ENCODE results near the gene YY1.

YY1 gene

DNA sequence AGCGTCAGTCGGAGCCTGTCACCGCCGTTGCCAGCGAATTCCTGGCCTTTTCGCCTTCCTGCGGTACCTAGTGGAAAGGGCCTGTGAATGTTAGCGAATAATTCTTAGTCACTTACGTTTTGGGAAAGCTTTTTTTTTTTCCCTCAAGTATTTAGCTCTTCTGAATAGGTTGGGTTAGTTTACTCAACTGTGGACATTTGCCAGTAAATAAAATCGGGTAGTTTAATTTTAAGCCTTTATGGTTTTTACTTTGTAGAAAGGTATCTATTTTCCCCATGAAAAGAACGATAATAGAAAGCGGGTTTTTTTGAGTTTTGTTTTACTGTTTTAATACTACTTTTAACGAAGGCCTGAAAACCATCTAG lies 1.7 kb downstream of the YY1 start (continued):
- TF ChIP-seq ZNF571 (tag by site-specific recombination; IDR thresholded peaks at IDR 0.05) (no peak), KLF10 (tag by site-specific recombination; IDR thresholded peaks at IDR 0.05) (no peak; the same call in 1 of the 2 replicates), ZNF248 (tag by site-specific recombination; IDR thresholded peaks at IDR 0.05) (no peak), IKZF3 (tag by site-specific recombination; IDR thresholded peaks at IDR 0.05) (no peak; the same call in 1 of the 2 replicates), ZSCAN16 (tag by site-specific recombination; IDR thresholded peaks at IDR 0.05) (no peak), ZNF350 (tag by site-specific recombination; IDR thresholded peaks at IDR 0.05) (no peak), ZNF404 (tag by site-specific recombination; IDR thresholded peaks at IDR 0.05) (no peak), EGR2 (tag by site-specific recombination; IDR thresholded peaks at IDR 0.05; ENCODE audit: low read depth) (no peak), ZNF558 (tag by site-specific recombination; IDR thresholded peaks at IDR 0.05) (no peak), WT1 (tag by site-specific recombination; IDR thresholded peaks at IDR 0.05) (no peak), ZNF529 (tag by site-specific recombination; IDR thresholded peaks at IDR 0.05; ENCODE audit: insufficient replicate concordance) (no peak), ZNF623 (tag by site-specific recombination; IDR thresholded peaks at IDR 0.05) (0 out of 2 replicates have a peak, but pooled peaks have one; percentile 7), ZIC2 (tag by site-specific recombination; IDR thresholded peaks at IDR 0.05) (no peak), ZNF747 (tag by site-specific recombination; IDR thresholded peaks at IDR 0.05) (no peak), ZNF114 (tag by site-specific recombination; IDR thresholded peaks at IDR 0.05) (no peak), ZNF704 (tag by site-specific recombination; IDR thresholded peaks at IDR 0.05) (no peak), ZNF777 (tag by site-specific recombination; IDR thresholded peaks at IDR 0.05; ENCODE audit: borderline replicate concordance) (no peak), ZNF701 (tag by site-specific recombination; IDR thresholded peaks at IDR 0.05) (no peak), HOXC10 (CRISPR knock-in tag; IDR thresholded peaks at IDR 0.05) (no peak), TRIM28 (IDR thresholded peaks at IDR 0.05; ENCODE audit: borderline replicate concordance, low read length) (no peak), ZNF791 (tag by site-specific recombination; IDR thresholded peaks at IDR 0.05) (no peak), YY1 (tag by site-specific recombination; IDR thresholded peaks at IDR 0.05) (no peak), BCL11B (tag by site-specific recombination; IDR thresholded peaks at IDR 0.05; ENCODE audit: low read depth) (no peak), ZNF629 (tag by site-specific recombination; IDR thresholded peaks at IDR 0.05) (0 out of 2 replicates have a peak, but pooled peaks have one; percentile 7), ZNF24 (tag by site-specific recombination; IDR thresholded peaks at IDR 0.05) (no peak), ZNF133 (tag by site-specific recombination; IDR thresholded peaks at IDR 0.05) (no peak), ZNF366 (tag by site-specific recombination; conservative IDR thresholded peaks at IDR 0.05) (no peak), ZNF423 (tag by site-specific recombination; IDR thresholded peaks at IDR 0.05) (no peak), ZNF184 (tag by site-specific recombination; IDR thresholded peaks at IDR 0.05) (no peak), ZNF521 (tag by site-specific recombination; IDR thresholded peaks at IDR 0.05) (no peak), GLIS2 (tag by site-specific recombination; IDR thresholded peaks at IDR 0.05) (no peak), ZNF76 (tag by site-specific recombination; IDR thresholded peaks at IDR 0.05; ENCODE audit: borderline replicate concordance, low read depth) (no peak), BCL11A (tag by site-specific recombination; IDR thresholded peaks at IDR 0.05; ENCODE audit: low read depth) (no peak), ZNF785 (tag by site-specific recombination; IDR thresholded peaks at IDR 0.05) (no peak), ZBTB48 (tag by site-specific recombination; IDR thresholded peaks at IDR 0.05) (no peak), ZNF654 (tag by site-specific recombination; IDR thresholded peaks at IDR 0.05; ENCODE audit: low read depth) (no peak), ZXDB (tag by site-specific recombination; IDR thresholded peaks at IDR 0.05) (0 out of 2 replicates have a peak, but pooled peaks have one; percentile 22)
- TF ChIP-seq, protein P1, sequence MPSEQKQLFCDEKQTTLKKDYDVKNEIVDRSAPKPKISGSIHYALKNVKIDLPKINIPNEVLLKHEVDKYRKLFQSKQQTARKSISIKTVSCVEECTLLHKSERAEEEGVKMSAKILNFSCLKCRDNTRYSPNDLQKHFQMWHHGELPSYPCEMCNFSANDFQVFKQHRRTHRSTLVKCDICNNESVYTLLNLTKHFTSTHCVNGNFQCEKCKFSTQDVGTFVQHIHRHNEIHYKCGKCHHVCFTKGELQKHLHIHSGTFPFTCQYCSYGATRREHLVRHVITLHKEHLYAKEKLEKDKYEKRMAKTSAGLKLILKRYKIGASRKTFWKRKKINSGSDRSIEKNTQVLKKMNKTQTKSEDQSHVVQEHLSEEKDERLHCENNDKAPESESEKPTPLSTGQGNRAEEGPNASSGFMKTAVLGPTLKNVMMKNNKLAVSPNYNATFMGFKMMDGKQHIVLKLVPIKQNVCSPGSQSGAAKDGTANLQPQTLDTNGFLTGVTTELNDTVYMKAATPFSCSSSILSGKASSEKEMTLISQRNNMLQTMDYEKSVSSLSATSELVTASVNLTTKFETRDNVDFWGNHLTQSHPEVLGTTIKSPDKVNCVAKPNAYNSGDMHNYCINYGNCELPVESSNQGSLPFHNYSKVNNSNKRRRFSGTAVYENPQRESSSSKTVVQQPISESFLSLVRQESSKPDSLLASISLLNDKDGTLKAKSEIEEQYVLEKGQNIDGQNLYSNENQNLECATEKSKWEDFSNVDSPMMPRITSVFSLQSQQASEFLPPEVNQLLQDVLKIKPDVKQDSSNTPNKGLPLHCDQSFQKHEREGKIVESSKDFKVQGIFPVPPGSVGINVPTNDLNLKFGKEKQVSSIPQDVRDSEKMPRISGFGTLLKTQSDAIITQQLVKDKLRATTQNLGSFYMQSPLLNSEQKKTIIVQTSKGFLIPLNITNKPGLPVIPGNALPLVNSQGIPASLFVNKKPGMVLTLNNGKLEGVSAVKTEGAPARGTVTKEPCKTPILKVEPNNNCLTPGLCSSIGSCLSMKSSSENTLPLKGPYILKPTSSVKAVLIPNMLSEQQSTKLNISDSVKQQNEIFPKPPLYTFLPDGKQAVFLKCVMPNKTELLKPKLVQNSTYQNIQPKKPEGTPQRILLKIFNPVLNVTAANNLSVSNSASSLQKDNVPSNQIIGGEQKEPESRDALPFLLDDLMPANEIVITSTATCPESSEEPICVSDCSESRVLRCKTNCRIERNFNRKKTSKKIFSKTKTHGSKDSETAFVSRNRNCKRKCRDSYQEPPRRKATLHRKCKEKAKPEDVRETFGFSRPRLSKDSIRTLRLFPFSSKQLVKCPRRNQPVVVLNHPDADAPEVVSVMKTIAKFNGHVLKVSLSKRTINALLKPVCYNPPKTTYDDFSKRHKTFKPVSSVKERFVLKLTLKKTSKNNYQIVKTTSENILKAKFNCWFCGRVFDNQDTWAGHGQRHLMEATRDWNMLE (tag by site-specific recombination; conservative IDR thresholded peaks at IDR 0.05; ENCODE audit: low read depth), result 0 out of 2 replicates have a peak, but pooled peaks have one; percentile 19
- TF ChIP-seq, protein P2, sequence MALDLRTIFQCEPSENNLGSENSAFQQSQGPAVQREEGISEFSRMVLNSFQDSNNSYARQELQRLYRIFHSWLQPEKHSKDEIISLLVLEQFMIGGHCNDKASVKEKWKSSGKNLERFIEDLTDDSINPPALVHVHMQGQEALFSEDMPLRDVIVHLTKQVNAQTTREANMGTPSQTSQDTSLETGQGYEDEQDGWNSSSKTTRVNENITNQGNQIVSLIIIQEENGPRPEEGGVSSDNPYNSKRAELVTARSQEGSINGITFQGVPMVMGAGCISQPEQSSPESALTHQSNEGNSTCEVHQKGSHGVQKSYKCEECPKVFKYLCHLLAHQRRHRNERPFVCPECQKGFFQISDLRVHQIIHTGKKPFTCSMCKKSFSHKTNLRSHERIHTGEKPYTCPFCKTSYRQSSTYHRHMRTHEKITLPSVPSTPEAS (tag by site-specific recombination; IDR thresholded peaks at IDR 0.05), result no peak

All from HEK293 (cell line).